ENCODE data around the gene AKNA. TPM values are rescaled to one million over a fixed set of nuclear protein-coding genes. Genes with fewer than 3 reads are reported as not detected.

AKNA gene
- polyA plus RNA-seq, 2 of the 4 experiments (the other 2 are of a cell fraction), result 2.7 to 4.6 TPM

GRCh38 chr9:114289571-114290481 is 98.0 kb downstream of the AKNA start:
- POLR2A ChIA-PET, result no interaction called here
- 100% methylated on average over 5 of the region's 13 CpGs for WGBS (ENCODE audit: missing lambda C conversion rate)
- peaks cover 51% of the 10 kb centered on the region for H3K4me1 ChIP-seq
- peaks cover 7% of the 10 kb centered on the region; the same call in 2 of the 3 replicates for H3K9me3 ChIP-seq
- no peak overlapping the region for H3K4me3 ChIP-seq
- no peak for DNase-seq (ENCODE audit: low read depth in 1 of 2, low spot score in 1 of 2)
- no peak for ATAC-seq
- H3K27ac ChIP-seq, result peak overlapping the region; percentile 70 to 88; a peak in 5 of 6 replicates
- peak overlapping the region; percentile 49; the same call in 2 of the 3 replicates for H3K4me2 ChIP-seq
- TF ChIP-seq EP300 (IDR thresholded peaks at IDR 0.05) (no peak), HDAC2 (IDR thresholded peaks at IDR 0.05) (no peak), CBX2 (IDR thresholded peaks at IDR 0.05; ENCODE audit: borderline replicate concordance, low read depth) (no peak), CHD2 (IDR thresholded peaks at IDR 0.05; ENCODE audit: low read length, partially characterized antibody) (no peak), HOXB5 (CRISPR knock-in tag; IDR thresholded peaks at IDR 0.05) (no peak)
- no peak for FAIRE-seq
- CTCF ChIA-PET, result interaction anchor here (1.0 to 10.0 kb wide), 38 partner anchors 9 to 486 kb away, joined by 3 to 216 read pairs (median 9); partner anchors contain the start of genes AMBP, COL27A1 and KIF12

DNA sequence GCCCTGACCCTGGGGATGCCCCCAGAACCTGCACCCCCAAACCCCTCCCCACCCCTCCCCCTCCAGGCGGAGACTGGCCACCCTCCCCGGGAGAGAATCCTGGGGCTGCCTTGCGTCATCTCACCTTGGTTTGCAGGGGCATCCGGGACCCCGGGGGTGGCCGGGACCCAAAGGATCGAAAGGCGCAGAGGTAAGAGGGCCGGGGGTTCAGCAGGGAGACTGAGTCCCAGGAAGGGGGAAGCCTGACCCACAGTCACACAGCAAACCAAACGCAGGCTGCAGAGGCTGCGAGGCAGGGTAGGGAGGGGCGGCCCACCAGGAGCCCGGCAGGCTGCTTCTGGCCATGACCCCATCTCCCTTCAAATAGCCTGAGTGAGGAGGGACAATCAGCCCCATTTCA is 98.7 kb downstream of the AKNA start:
- H3K4me2 ChIP-seq, result peak overlapping the region; percentile 49; the same call in 2 of the 3 replicates

GRCh38 chr9:114288193-114289091 is 99.3 kb downstream of the AKNA start:
- WGBS (ENCODE audit: missing lambda C conversion rate), result 35% methylated on average over 21 of the region's 23 CpGs
- TF ChIP-seq ATOH8 (CRISPR knock-in tag; IDR thresholded peaks at IDR 0.05; ENCODE audit: low read depth) (peak; percentile 96), MAX (IDR thresholded peaks at IDR 0.05) (peak; percentile 80), RAD21 (conservative IDR thresholded peaks at IDR 0.05 in 1 of 2, IDR thresholded peaks at IDR 0.05 in 1 of 2) (peak in 1 of 2 experiments; percentile 18; a peak in 1 of 5 replicates), JUN (IDR thresholded peaks at IDR 0.05) (peak in 1 of 2 experiments; percentile 55; a peak in 1 of 5 replicates), NR3C1 (IDR thresholded peaks at IDR 0.05) (no peak), HOXB13 (CRISPR knock-in tag; IDR thresholded peaks at IDR 0.05; ENCODE audit: low read depth) (peak; percentile 88; the same call in 1 of the 2 replicates), FOSL2 (IDR thresholded peaks at IDR 0.05) (no peak), FOSL2 (CRISPR knock-in tag; IDR thresholded peaks at IDR 0.05) (0 out of 2 replicates have a peak, but pooled peaks have one; percentile 14), HDAC2 (IDR thresholded peaks at IDR 0.05) (no peak), MYC (IDR thresholded peaks at IDR 0.05; ENCODE audit: borderline replicate concordance, low read length) (no peak), RNF2 (IDR thresholded peaks at IDR 0.05; ENCODE audit: borderline replicate concordance, low read depth) (no peak)
- TF ChIP-seq, protein P1, sequence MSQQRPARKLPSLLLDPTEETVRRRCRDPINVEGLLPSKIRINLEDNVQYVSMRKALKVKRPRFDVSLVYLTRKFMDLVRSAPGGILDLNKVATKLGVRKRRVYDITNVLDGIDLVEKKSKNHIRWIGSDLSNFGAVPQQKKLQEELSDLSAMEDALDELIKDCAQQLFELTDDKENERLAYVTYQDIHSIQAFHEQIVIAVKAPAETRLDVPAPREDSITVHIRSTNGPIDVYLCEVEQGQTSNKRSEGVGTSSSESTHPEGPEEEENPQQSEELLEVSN (IDR thresholded peaks at IDR 0.05; ENCODE audit: borderline replicate concordance, low read depth), result peak; percentile 77
- TF ChIP-seq, protein P2, sequence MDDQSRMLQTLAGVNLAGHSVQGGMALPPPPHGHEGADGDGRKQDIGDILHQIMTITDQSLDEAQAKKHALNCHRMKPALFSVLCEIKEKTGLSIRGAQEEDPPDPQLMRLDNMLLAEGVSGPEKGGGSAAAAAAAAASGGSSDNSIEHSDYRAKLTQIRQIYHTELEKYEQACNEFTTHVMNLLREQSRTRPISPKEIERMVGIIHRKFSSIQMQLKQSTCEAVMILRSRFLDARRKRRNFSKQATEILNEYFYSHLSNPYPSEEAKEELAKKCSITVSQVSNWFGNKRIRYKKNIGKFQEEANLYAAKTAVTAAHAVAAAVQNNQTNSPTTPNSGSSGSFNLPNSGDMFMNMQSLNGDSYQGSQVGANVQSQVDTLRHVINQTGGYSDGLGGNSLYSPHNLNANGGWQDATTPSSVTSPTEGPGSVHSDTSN (IDR thresholded peaks at IDR 0.05), result no peak

More for the DNA sequence above, 98.7 kb downstream of the AKNA start:
- Histone ChIP-seq H3K27ac (peak overlapping the region; percentile 70 to 88), H3K9me3 (0 out of 3 replicates have a peak, but pooled peaks cover under 1% of the 10 kb centered on the region), H3K4me3 (no peak overlapping the region), H3K4me1 (peaks cover 51% of the 10 kb centered on the region)
- CTCF ChIA-PET, result interaction anchor here (0.8 to 10.0 kb wide), 14 partner anchors 9 to 208 kb away, joined by 3 to 191 read pairs (median 6); partner anchors contain the start of genes AMBP and COL27A1
- TF ChIP-seq ZC3H11A (IDR thresholded peaks at IDR 0.05) (no peak), RNF2 (IDR thresholded peaks at IDR 0.05; ENCODE audit: borderline replicate concordance, low read depth) (no peak), HOXB13 (CRISPR knock-in tag; IDR thresholded peaks at IDR 0.05; ENCODE audit: low read depth) (no peak), POLR2A (IDR thresholded peaks at IDR 0.05; ENCODE audit: low read length) (no peak), FOSL2 (IDR thresholded peaks at IDR 0.05) (no peak), FOSL2 (CRISPR knock-in tag; IDR thresholded peaks at IDR 0.05) (no peak), HEYL (CRISPR knock-in tag; IDR thresholded peaks at IDR 0.05) (no peak), CEBPB (IDR thresholded peaks at IDR 0.05) (no peak), MYC (IDR thresholded peaks at IDR 0.05; ENCODE audit: borderline replicate concordance, low read length) (no peak)
- TF ChIP-seq, protein P3, sequence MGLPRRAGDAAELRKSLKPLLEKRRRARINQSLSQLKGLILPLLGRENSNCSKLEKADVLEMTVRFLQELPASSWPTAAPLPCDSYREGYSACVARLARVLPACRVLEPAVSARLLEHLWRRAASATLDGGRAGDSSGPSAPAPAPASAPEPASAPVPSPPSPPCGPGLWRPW (IDR thresholded peaks at IDR 0.05), result no peak
- TF ChIP-seq, protein P4, sequence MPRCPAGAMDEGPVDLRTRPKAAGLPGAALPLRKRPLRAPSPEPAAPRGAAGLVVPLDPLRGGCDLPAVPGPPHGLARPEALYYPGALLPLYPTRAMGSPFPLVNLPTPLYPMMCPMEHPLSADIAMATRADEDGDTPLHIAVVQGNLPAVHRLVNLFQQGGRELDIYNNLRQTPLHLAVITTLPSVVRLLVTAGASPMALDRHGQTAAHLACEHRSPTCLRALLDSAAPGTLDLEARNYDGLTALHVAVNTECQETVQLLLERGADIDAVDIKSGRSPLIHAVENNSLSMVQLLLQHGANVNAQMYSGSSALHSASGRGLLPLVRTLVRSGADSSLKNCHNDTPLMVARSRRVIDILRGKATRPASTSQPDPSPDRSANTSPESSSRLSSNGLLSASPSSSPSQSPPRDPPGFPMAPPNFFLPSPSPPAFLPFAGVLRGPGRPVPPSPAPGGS (IDR thresholded peaks at IDR 0.05), result no peak
- FAIRE-seq (no peak), ATAC-seq (no peak), DNase-seq (ENCODE audit: low read depth in 1 of 2, low spot score in 1 of 2) (no peak)
- POLR2A ChIA-PET, result interaction anchor here (1.0 kb wide), 1 partner anchor 10 kb away, joined by 3 read pairs; no protein-coding TSS in a partner anchor
- 84% methylated on average over 12 of the region's 13 CpGs for WGBS (ENCODE audit: missing lambda C conversion rate)

More at GRCh38 chr9:114288193-114289091, 99.3 kb downstream of the AKNA start:
- peak overlapping the region; percentile 49 for H3K4me2 ChIP-seq
- H3K9me3 ChIP-seq, result no peaks in the 10 kb centered on the region
- FAIRE-seq (peak; percentile 39), ATAC-seq (peak; percentile 70 to 84), DNase-seq (ENCODE audit: low read depth in 1 of 2, low spot score in 1 of 2) (peak; percentile 56 to 73)
- peaks cover 54% of the 10 kb centered on the region for H3K4me1 ChIP-seq
- H3K4me3 ChIP-seq, result no peak overlapping the region
- CTCF ChIA-PET, result interaction anchor here (0.6 to 10.0 kb wide), 16 partner anchors 9 to 632 kb away, joined by 3 to 191 read pairs (median 4); partner anchors contain the start of genes AMBP and COL27A1
- POLR2A ChIA-PET, result interaction anchor here (0.9 to 1.0 kb wide), 2 partner anchors 9 to 206 kb away, joined by 3 read pairs; no protein-coding TSS in a partner anchor
- H3K27ac ChIP-seq, result peak overlapping the region; percentile 70 to 88
